ENCODE measurements around the gene EFCAB11.

Gene EFCAB11

GRCh38 chr14:89765346-89765745, 189.2 kb downstream of the EFCAB11 start:
- H3K27me3 ChIP-seq = no peaks in the 10 kb centered on the region
- no peak overlapping the region for H3K27ac ChIP-seq
- no peak overlapping the region for H3K4me3 ChIP-seq (ENCODE audit: low read depth in 1 of 2, low read length in 1 of 2)
- H3K4me1 ChIP-seq (ENCODE audit: control insufficient read depth in 1 of 2, insufficient read depth in 1 of 2, low read depth in 1 of 2, low read length in 1 of 2) = peaks cover 17 to 20% of the 10 kb centered on the region in 2 experiments
- no peaks in the 10 kb centered on the region for H3K36me3 ChIP-seq
- no peak for TF ChIP-seq CTCF (IDR thresholded peaks at IDR 0.05)
- H3K9me3 ChIP-seq = no peaks in the 10 kb centered on the region

- Histone ChIP-seq H3K27ac (no peak overlapping the region), H3K4me1 (ENCODE audit: control insufficient read depth in 1 of 2, insufficient read depth in 1 of 2, low read depth in 1 of 2, low read length in 1 of 2) (no peaks in the 10 kb centered on the region), H3K9me3 (no peaks in the 10 kb centered on the region), H3K4me3 (ENCODE audit: low read depth in 1 of 2, low read length in 1 of 2) (no peak overlapping the region), H3K27me3 (no peaks in the 10 kb centered on the region), H3K36me3 (no peaks in the 10 kb centered on the region)
- no peak for TF ChIP-seq CTCF (IDR thresholded peaks at IDR 0.05)
Observed at GRCh38 chr14:89760086-89760485, 194.4 kb downstream of the EFCAB11 start.

- H3K4me1 ChIP-seq (ENCODE audit: control insufficient read depth in 1 of 2, insufficient read depth in 1 of 2, low read depth in 1 of 2, low read length in 1 of 2) = no peaks in the 10 kb centered on the region
- H3K36me3 ChIP-seq = no peaks in the 10 kb centered on the region
- TF ChIP-seq CTCF (IDR thresholded peaks at IDR 0.05) = no peak
- no peaks in the 10 kb centered on the region for H3K9me3 ChIP-seq
- no peak overlapping the region for H3K27ac ChIP-seq
- H3K27me3 ChIP-seq = no peaks in the 10 kb centered on the region
- H3K4me3 ChIP-seq (ENCODE audit: low read depth in 1 of 2, low read length in 1 of 2) = no peak overlapping the region
Observed at GRCh38 chr14:89757313-89757939, 197.1 kb downstream of the EFCAB11 start.

- Histone ChIP-seq H3K27ac (no peak overlapping the region), H3K36me3 (no peaks in the 10 kb centered on the region), H3K4me3 (ENCODE audit: low read depth in 1 of 2, low read length in 1 of 2) (no peak overlapping the region), H3K27me3 (no peaks in the 10 kb centered on the region), H3K9me3 (no peaks in the 10 kb centered on the region), H3K4me1 (ENCODE audit: control insufficient read depth in 1 of 2, insufficient read depth in 1 of 2, low read depth in 1 of 2, low read length in 1 of 2) (no peaks in the 10 kb centered on the region)
- no peak for TF ChIP-seq CTCF (IDR thresholded peaks at IDR 0.05)
Observed at GRCh38 chr14:89755816-89756215, 198.7 kb downstream of the EFCAB11 start.

GRCh38 chr14:89753828-89754412, 200.6 kb downstream of the EFCAB11 start:
- no peaks in the 10 kb centered on the region for H3K9me3 ChIP-seq
- H3K27ac ChIP-seq = no peak overlapping the region
- H3K4me3 ChIP-seq (ENCODE audit: low read depth in 1 of 2, low read length in 1 of 2) = no peak overlapping the region
- H3K4me1 ChIP-seq (ENCODE audit: control insufficient read depth in 1 of 2, insufficient read depth in 1 of 2, low read depth in 1 of 2, low read length in 1 of 2) = peaks cover 0 to 6% of the 10 kb centered on the region in 2 experiments
- no peaks in the 10 kb centered on the region for H3K27me3 ChIP-seq
- no peaks in the 10 kb centered on the region for H3K36me3 ChIP-seq
- no peak for TF ChIP-seq CTCF (IDR thresholded peaks at IDR 0.05)

Measured in neutrophil (primary cell).